ENCODE measurements around the gene CEP85. TPM values are rescaled to one million over a fixed set of nuclear protein-coding genes. Genes with fewer than 3 reads are reported as not detected.
A peak's percentile ranks its signal among the peaks of the same experiment; 100 is the strongest.

The CEP85 gene
- total and polyA plus RNA-seq, 8 donors: 2.7 to 6.6 (median 3.7) TPM

GRCh38 chr1:26276432-26276838 is 42.4 kb downstream of the CEP85 start:
- intact Hi-C loops (cut with DNase I): loop anchor here in 1 of 3 donors (5.0 kb wide), 1 partner anchor 41 kb away; the partner anchor contains the start of gene CD52
- H3K36me3 ChIP-seq: no peaks in the 10 kb centered on the region
- peak overlapping the region; percentile 62 to 93 (median 89) for H3K27ac ChIP-seq
- 50 to 58% methylated on average over 2 of the region's 2 CpGs for WGBS, 2 donors
- H3K4me1 ChIP-seq: peaks cover 33 to 52% (median 36%) of the 10 kb centered on the region in 3 donors
- no peak for FAIRE-seq
- no peak for TF ChIP-seq CTCF (IDR thresholded peaks at IDR 0.05)
- no peaks in the 10 kb centered on the region for H3K27me3 ChIP-seq
- no peak overlapping the region for H3K4me3 ChIP-seq
- peak in 3 of 6 donors; percentile 33 to 70 (median 44) for DNase-seq
- no peaks in the 10 kb centered on the region for H3K9me3 ChIP-seq
- ATAC-seq: no peak

- Histone ChIP-seq H3K27ac (peak overlapping the region; percentile 62 to 93 (median 89)), H3K9me3 (no peaks in the 10 kb centered on the region), H3K27me3 (no peaks in the 10 kb centered on the region), H3K36me3 (no peaks in the 10 kb centered on the region), H3K4me3 (no peak overlapping the region), H3K4me1 (peaks cover 33 to 53% (median 36%) of the 10 kb centered on the region in 3 donors)
- FAIRE-seq (no peak), ATAC-seq (peak; percentile 15 to 52 (median 36)), DNase-seq (peak in 3 of 6 donors; percentile 39 to 50 (median 46))
- 14 to 16% methylated on average over 3 of the region's 3 CpGs for WGBS, 2 donors
- TF ChIP-seq CTCF (IDR thresholded peaks at IDR 0.05): no peak
- intact Hi-C loops (cut with DNase I): loop anchor here in 1 of 3 donors (5.0 kb wide), 1 partner anchor 40 kb away; the partner anchor contains the start of gene CD52
Observed at GRCh38 chr1:26277261-26277661, 43.3 kb downstream of the CEP85 start.

GRCh38 chr1:26277719-26278118 is 43.7 kb downstream of the CEP85 start:
- Histone ChIP-seq H3K36me3 (no peaks in the 10 kb centered on the region), H3K27ac (peak overlapping the region; percentile 62 to 93 (median 89)), H3K27me3 (no peaks in the 10 kb centered on the region), H3K9me3 (no peaks in the 10 kb centered on the region), H3K4me3 (no peak overlapping the region), H3K4me1 (peaks cover 33 to 53% (median 36%) of the 10 kb centered on the region in 3 donors)
- WGBS, 2 donors: 24 to 56% methylated on average over 1 of the region's 1 CpG
- DNase-seq (no peak), FAIRE-seq (no peak), ATAC-seq (no peak)
- intact Hi-C loops (cut with DNase I): loop anchor here in 1 of 3 donors (5.0 kb wide), 1 partner anchor 40 kb away; the partner anchor contains the start of gene CD52
- TF ChIP-seq CTCF (IDR thresholded peaks at IDR 0.05): no peak

- no peak for TF ChIP-seq CTCF (IDR thresholded peaks at IDR 0.05)
- Histone ChIP-seq H3K4me3 (no peak overlapping the region), H3K27ac (peak overlapping the region; percentile 62 to 93 (median 89)), H3K36me3 (no peaks in the 10 kb centered on the region), H3K27me3 (no peaks in the 10 kb centered on the region), H3K4me1 (peaks cover 33 to 53% (median 36%) of the 10 kb centered on the region in 3 donors), H3K9me3 (no peaks in the 10 kb centered on the region)
- no peak for ATAC-seq
- FAIRE-seq: no peak
- intact Hi-C loops (cut with DNase I): loop anchor here in 1 of 3 donors (5.0 kb wide), 1 partner anchor 39 kb away; the partner anchor contains the start of gene CD52
- DNase-seq: no peak
- 60 to 64% methylated on average over 4 of the region's 4 CpGs for WGBS, 2 donors
Observed at GRCh38 chr1:26278303-26278702, 44.3 kb downstream of the CEP85 start.
